SK-N-MC (cell line): Measurements from ENCODE around the gene CFAP65.

Experiments used
- EZH2 ChIP-seq: fragments of 200-600 bp; sonication (generic); IDR thresholded peaks from one replicate; pipeline ENCODE4 v1.6.1; 2017; ENCODE audit warnings: antibody characterized with exemption
- POLR2AphosphoS5 ChIP-seq: IDR thresholded peaks from 2 replicates; pipeline ENCODE4 v1.6.1; 2012; ENCODE audit warnings: mild to moderate bottlenecking, low read depth, low read length, borderline replicate concordance

DNA sequence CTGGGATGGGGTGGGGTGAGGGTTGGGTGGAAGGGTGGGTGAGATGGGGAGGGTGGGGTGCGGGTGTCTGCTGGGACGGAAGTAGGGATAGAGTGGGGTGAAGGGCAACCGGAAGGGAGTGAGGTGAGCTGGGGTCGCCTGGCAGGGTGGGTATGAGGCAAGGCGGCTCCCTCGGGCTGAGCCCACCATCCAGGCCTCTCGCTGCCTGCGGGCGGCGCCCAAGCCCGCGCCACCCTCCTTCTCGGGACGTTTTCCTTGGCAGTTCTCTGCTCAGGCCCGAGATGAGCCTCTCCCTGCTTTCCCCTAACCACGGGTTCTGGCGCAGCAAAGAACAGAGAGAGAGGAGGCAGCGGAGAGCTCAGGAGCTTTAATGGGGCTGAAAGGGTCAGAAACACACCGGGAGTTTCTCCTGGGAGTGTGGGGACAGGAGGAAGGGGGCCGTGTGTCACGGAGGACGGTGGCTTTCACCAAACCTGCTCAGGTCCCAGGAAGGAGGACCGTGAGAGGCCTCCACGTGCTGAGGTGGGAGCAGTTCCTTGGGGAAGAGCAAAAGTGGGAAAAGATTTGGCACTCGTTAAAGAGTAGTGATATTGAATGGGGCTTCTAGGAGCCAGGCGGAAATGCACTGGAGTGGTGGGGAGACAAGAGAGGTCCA, 60.5 kb downstream of the CFAP65 start:
- TF ChIP-seq EZH2, result no peak
- TF ChIP-seq POLR2AphosphoS5, result no peak
